ENCODE data around the gene LAPTM5.

LAPTM5 gene

DNA sequence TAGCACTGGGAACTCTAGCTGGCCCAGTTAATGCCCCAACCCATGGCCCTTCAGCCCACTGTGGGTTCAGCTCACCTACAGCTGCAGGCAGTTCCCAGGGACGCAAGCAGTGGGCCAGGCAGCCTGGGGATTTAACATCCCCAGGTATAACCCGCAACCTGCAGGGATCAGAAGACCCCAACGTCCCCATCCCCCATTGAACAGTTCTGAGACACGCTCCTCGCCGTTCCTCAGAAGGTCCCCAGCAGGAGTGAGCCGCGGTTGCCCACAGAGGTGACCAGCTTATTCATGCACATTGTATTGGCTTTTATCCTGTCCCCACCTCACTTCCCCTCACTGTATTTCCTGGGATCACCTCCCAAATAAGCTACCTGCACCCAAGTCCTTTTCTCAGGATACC is 29.2 kb downstream of the LAPTM5 start:
- TF ChIP-seq, protein P1, sequence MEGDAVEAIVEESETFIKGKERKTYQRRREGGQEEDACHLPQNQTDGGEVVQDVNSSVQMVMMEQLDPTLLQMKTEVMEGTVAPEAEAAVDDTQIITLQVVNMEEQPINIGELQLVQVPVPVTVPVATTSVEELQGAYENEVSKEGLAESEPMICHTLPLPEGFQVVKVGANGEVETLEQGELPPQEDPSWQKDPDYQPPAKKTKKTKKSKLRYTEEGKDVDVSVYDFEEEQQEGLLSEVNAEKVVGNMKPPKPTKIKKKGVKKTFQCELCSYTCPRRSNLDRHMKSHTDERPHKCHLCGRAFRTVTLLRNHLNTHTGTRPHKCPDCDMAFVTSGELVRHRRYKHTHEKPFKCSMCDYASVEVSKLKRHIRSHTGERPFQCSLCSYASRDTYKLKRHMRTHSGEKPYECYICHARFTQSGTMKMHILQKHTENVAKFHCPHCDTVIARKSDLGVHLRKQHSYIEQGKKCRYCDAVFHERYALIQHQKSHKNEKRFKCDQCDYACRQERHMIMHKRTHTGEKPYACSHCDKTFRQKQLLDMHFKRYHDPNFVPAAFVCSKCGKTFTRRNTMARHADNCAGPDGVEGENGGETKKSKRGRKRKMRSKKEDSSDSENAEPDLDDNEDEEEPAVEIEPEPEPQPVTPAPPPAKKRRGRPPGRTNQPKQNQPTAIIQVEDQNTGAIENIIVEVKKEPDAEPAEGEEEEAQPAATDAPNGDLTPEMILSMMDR (IDR thresholded peaks at IDR 0.05), result no peak

DNA sequence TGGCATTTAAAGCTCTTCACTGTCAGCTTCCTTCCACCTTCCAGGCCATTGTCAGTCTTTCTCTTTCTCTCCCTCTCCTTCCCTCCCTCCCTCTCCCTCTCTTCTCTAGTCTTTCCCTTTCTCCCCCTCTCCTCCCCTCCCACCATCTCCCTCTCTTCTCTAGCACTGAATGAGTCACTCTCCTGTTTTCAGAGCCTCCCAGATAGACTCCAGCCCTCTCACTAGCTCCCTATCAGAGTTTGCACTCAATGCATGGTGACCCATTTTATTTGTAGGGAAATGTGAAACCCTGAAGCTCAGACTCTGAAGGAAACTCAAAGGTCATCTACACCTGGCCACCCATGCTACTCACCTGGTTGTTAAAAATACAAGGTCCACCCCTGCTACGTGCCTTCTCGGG is 29.8 kb downstream of the LAPTM5 start:
- TF ChIP-seq, protein P1 (IDR thresholded peaks at IDR 0.05), result no peak

DNA sequence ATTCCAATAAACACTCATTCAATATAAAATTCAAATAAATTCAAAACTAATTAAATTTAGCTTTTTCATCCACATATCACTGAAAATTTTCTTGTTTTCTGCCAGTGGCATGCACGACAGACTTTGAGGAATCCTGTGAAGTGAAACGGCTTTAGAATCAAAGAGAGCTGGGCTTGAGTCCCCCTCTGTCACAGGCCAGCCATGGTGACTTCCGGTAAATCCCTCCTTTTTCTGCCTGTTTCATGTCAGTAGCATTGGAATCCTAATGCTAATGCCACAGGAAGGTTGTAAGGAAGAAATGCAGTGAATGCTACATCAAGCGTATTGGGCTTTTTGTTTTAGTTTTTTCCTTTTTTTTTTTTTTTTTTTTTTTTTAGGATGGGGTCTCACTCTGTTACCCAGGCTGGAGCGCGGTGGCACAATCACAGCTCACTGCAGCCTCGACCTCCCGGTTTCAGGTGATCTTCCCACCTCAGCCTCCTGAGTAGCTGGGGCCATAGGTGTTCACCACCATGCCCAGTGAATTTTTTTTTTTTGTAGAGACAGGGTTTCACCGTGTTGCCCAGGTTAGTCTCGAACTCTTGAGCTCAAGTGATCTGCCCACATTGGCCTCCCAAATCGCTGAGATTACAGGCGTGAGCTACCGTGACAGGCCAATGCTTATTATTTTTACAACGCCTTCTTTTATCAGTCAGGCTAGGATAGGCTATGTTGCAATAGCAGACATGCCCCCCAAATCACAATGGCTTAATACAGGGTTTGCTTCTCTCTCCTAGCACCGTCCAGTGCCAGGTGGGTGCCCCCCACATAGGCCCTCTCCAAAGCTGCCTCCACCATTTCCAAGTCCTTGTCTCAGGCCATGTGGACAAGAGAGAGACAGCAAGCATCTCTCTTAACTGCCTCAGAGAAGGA is 30.5 kb downstream of the LAPTM5 start:
- TF ChIP-seq, protein P1 (IDR thresholded peaks at IDR 0.05), result no peak

DNA sequence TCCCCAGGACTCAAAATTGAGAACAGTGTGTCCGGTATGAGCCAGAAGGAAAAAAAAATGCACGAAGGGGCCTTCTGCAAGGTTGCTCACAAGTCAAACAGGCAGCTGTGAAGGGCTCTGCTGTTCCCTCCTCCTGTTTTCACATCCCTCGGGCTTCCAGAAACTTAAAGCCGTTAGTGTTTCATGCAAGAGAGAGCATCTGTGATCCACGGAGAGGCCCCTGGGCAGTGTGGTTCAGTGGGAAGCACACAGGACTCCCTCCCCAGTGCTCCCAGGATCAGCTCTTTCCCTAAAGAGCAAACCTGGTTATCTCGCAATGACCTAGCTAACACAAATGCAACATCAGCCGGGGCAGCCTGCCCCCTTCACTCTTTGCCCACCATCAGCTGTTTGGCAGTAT is 31.3 kb downstream of the LAPTM5 start:
- TF ChIP-seq, protein P1 (IDR thresholded peaks at IDR 0.05), result no peak

DNA sequence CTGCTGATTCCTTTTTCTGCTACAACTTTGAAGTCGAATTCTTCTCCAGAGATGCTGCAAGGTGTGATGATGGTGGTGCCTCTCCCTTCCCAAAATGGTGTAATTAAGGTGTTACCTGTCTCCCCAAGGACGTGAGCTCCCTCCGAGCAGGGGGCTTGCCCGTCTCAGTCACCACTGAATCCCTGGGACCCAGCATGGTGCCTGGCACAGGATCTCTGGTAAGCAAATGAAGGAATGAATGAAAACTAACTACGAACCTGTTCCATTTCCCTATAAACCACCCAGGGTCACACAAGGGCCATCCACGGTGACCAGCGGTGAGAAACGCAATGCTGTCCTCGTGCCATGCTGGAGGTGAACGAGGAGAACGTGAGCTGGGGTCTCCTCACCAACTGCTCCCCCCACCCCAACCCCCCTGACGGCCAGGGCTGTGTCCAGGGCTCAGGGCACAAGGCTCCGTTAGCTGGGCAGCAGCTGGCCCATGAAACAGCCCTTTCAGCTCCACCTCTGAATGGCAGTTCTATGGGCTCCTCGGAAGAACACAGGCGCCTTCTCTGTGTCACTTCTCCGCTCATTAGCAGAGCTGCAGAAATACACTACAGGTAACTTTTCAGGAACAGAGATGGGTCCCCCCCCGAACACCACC is 32.0 kb downstream of the LAPTM5 start:
- TF ChIP-seq, protein P1 (IDR thresholded peaks at IDR 0.05), result no peak

DNA sequence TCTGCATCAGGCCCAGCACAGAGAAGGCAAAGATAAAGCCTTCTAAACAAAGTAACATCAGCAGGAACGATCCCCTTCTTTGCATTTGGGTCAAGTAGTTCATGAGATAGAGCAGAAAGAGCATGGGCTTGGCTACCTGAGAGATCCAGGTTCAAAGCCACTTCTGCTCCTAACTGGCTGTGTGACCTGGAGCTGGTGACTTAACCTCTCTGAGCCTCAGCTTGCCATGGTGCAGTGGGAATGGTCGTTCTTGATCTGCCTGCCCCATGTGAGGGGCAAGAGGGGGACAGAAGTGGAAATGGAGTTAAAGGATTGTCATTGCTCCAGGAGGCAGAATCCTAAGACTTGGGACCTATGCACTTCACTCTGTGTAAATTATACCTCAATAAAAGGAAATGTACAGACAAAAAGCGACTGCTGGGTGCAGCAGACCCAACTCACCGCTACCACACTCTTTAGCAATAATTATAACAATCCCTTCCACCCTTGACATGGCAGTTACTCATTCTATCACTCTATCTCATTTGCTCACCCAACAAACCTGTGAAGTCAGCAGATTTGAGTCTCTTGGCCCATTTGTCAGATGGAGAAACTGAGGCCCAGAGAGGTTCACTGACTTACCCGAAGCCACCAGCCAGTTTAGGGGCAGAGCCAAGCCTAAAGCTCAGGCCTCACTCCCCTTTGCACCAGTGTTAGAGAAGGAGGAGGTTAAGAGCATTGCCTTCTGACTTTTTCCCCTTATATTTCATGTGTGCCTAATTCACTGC is 32.7 kb downstream of the LAPTM5 start:
- TF ChIP-seq, protein P1 (IDR thresholded peaks at IDR 0.05), result no peak

DNA sequence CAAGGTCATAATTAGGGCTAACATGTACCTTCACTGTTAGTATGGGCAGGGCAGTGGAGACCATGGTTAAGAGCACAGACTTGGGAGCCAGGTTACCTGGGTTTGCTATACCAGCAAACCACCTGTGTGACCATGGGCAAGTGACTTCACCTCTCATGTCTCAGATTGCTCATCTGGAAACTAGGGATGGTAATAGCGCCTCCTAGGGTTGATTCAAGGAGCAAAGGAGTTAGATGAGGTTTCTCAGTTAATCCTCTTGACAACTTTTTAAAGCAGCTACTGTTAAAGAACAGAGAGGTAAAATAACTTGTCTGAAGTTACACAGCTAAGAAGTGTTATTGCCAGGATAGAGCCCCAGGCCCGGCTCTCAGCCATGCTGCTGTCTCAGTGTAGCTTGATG is 33.4 kb downstream of the LAPTM5 start:
- TF ChIP-seq, protein P1 (IDR thresholded peaks at IDR 0.05), result peak; percentile 16; the same call in 1 of the 2 replicates

Measured in LNCAP (cell line).